HG03571 (cell line): Measurements from ENCODE around the gene UCP2.
A peak's percentile ranks its signal among the peaks of the same experiment; 100 is the strongest.

Experiments used
- ATAC-seq: cut with Tn5 transposase; IDR thresholded peaks from one replicate; pipeline ENCODE4 v1.9.1; 2021; ENCODE audit not compliant: unreplicated experiment

Gene UCP2

GRCh38 chr11:73982595-73982989 is at the start of gene UCP2:
Gene UCP2, minus strand, starts transcription at chr11:73982843. Its CDS starts 4,465 bp downstream, at chr11:73978378.
- peak; percentile 38 for ATAC-seq

GRCh38 chr11:74030723-74031676 is 48.4 kb upstream of the UCP2 start:
- ATAC-seq = no peak

GRCh38 chr11:74025467-74026166 is 43.0 kb upstream of the UCP2 start:
- ATAC-seq = no peak

- ATAC-seq = no peak
Measured at GRCh38 chr11:74024261-74025029, 41.8 kb upstream of the UCP2 start.

- no peak for ATAC-seq
Measured at GRCh38 chr11:74023276-74023675, 40.6 kb upstream of the UCP2 start.

- ATAC-seq = no peak
Measured at GRCh38 chr11:74022546-74022945, 39.9 kb upstream of the UCP2 start.

- ATAC-seq = no peak
Measured at GRCh38 chr11:74021998-74022397, 39.4 kb upstream of the UCP2 start.

GRCh38 chr11:74020539-74020938 is 37.9 kb upstream of the UCP2 start:
- ATAC-seq = peak; percentile 77

- ATAC-seq = no peak
Measured at GRCh38 chr11:74019860-74020259, 37.2 kb upstream of the UCP2 start.

- no peak for ATAC-seq
Measured at GRCh38 chr11:74019104-74019738, 36.6 kb upstream of the UCP2 start.

GRCh38 chr11:74018331-74019005 is 35.8 kb upstream of the UCP2 start:
- no peak for ATAC-seq

GRCh38 chr11:74017631-74018030 is 35.0 kb upstream of the UCP2 start:
- no peak for ATAC-seq

GRCh38 chr11:74015919-74016684 is 33.5 kb upstream of the UCP2 start:
- no peak for ATAC-seq

GRCh38 chr11:74014880-74015279 is 32.2 kb upstream of the UCP2 start:
- no peak for ATAC-seq

GRCh38 chr11:74013141-74013540 is 30.5 kb upstream of the UCP2 start:
- ATAC-seq = no peak

GRCh38 chr11:74012074-74012809 is 29.6 kb upstream of the UCP2 start:
- ATAC-seq = no peak

GRCh38 chr11:74011360-74012073 is 28.9 kb upstream of the UCP2 start:
- ATAC-seq = peak; percentile 82
